Stimulated activated CD4-positive, alpha-beta T cell treated with anti-CD3 and anti-CD28 coated beads, Interleukin-12 subunit alpha, Interleukin-12 subunit beta, amount 100 ng/mL, for 24 hours (primary cell): ENCODE results near the gene CALML6.

Source experiments
- DNase-seq, 2 experiments: peaks; one replicate each; pipeline ENCODE4 v3.0.0-alpha.2; 2020; ENCODE audit warnings: low read depth in 2 of 2

CALML6 gene

DNA sequence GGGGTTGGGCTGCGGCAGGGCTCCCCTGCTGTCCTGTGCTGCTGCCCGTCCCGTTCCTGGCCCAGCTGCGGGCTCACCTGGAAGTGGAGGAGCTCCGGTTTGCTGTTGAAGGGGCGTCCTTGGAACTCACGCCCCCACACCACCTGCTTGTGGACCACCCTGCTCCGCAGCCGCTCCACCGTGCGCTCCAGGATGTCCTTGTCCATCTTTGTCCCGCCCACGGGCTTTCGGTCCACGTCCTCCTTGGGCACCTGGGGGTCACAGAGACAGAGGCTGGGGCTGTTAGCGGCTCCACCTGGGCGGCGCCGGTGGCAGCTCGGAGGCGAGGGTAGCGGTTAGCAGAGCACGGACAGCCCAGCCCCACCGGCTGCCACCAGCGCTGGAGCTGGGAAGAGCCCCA is 49.8 kb downstream of the CALML6 start:
- DNase-seq = no peak

DNA sequence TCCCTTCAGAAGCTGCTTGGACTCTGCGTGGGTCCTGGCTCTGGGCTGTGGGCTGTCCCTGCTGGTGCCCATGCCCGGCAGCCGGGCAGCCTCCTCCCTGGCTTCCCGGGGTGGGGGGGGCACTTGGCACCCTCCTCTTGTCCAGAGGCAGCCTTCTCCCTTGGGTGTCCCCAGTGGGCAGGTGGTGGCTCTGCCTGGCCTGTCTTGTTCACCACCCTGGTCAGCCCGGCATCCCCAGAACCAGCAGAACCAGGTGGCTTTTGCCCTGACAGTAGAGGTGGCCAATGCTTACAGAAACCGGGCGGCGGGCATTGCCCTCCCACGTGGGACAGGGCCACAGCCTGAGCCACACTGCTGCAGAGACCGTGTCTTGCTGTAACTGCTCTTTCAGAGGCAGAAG is 50.5 kb downstream of the CALML6 start:
- no peak for DNase-seq

GRCh38 chr1:1966071-1966740 is 51.1 kb downstream of the CALML6 start:
- no peak for DNase-seq
